Astrocyte (in vitro differentiated cells and primary cell): ENCODE measurements around the gene PLPP2.
A peak's percentile ranks its signal among the peaks of the same experiment; 100 is the strongest.

Source experiments
- CTCF ChIP-seq: IDR thresholded peaks from 2 replicates; pipeline ENCODE4 v1.5.1; 2011; ENCODE audit warnings: low read depth, mild to moderate bottlenecking, inconsistent platforms, low read length, moderate library complexity; ENCODE audit not compliant: insufficient read depth
- EZH2 ChIP-seq: IDR thresholded peaks from 2 replicates; pipeline ENCODE4 v1.6.1; 2012; ENCODE audit warnings: mild to moderate bottlenecking, low read length, inconsistent platforms; ENCODE audit not compliant: insufficient read depth

- TF ChIP-seq CTCF (no peak), EZH2 (peak; percentile 45)
Observed at GRCh38 chr19:291006-291521, at the start of gene PLPP2.
